ENCODE data around the gene GNAS. TPM values are rescaled to one million over a fixed set of nuclear protein-coding genes. Genes with fewer than 3 reads are reported as not detected.

The GNAS gene
- total RNA-seq, 2 donors from 2014 or later, result 1,246 to 1,267 TPM

DNA sequence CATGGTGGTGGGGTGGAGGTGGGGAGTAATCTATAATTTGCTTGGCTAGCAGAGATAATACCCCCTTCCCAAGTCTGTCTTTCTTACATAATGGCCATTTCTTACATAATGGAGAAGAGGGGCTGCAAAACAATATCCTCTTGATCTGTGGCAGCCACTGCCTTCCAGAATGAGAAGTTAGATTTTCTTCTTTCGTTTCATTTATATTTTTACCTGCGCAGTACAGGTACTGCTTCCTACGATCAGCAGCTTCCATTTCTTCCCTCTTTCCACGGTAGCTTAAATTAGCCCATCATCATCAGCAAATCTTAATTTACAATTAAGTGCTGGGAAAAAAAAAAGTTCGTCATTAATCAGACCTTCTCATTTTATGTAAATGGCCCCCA lies 30.2 kb downstream of the GNAS start:
- H3K9me3 ChIP-seq (ENCODE audit: control insufficient read depth, low read length), result no peaks in the 10 kb centered on the region
- peaks cover 5% of the 10 kb centered on the region for H3K4me1 ChIP-seq (ENCODE audit: control insufficient read depth, insufficient read depth, low read length)
- Mint-ChIP-seq H3K27me3 (ENCODE audit: insufficient read depth) (peaks cover 29% of the 10 kb centered on the region), H3K27ac (no peak overlapping the region), H3K9me3 (no peaks in the 10 kb centered on the region), H3K4me1 (peaks cover 21% of the 10 kb centered on the region), H3K4me3 (no peak overlapping the region), H3K36me3 (ENCODE audit: low read depth) (no peaks in the 10 kb centered on the region)
- no peaks in the 10 kb centered on the region for H3K27me3 ChIP-seq (ENCODE audit: control insufficient read depth, insufficient read depth, low read length, poor library complexity, severe bottlenecking)
- H3K4me3 ChIP-seq (ENCODE audit: low read length), result no peak overlapping the region
- TF ChIP-seq, protein P1, sequence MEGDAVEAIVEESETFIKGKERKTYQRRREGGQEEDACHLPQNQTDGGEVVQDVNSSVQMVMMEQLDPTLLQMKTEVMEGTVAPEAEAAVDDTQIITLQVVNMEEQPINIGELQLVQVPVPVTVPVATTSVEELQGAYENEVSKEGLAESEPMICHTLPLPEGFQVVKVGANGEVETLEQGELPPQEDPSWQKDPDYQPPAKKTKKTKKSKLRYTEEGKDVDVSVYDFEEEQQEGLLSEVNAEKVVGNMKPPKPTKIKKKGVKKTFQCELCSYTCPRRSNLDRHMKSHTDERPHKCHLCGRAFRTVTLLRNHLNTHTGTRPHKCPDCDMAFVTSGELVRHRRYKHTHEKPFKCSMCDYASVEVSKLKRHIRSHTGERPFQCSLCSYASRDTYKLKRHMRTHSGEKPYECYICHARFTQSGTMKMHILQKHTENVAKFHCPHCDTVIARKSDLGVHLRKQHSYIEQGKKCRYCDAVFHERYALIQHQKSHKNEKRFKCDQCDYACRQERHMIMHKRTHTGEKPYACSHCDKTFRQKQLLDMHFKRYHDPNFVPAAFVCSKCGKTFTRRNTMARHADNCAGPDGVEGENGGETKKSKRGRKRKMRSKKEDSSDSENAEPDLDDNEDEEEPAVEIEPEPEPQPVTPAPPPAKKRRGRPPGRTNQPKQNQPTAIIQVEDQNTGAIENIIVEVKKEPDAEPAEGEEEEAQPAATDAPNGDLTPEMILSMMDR (conservative IDR thresholded peaks at IDR 0.05), result no peak
- no peak overlapping the region for H3K27ac ChIP-seq (ENCODE audit: low read depth, low read length)
- no peak for DNase-seq
- H3K36me3 ChIP-seq (ENCODE audit: control insufficient read depth, insufficient read depth, low read length), result no peaks in the 10 kb centered on the region
- WGBS, 2 experiments (ENCODE audit: insufficient coverage in 1 of 2, insufficient read length in 1 of 2), result 91 to 100% methylated on average over 4 of the region's 5 CpGs
- H3K9ac ChIP-seq (ENCODE audit: extremely low read depth, low read length, poor library complexity, severe bottlenecking), result no peak overlapping the region

DNA sequence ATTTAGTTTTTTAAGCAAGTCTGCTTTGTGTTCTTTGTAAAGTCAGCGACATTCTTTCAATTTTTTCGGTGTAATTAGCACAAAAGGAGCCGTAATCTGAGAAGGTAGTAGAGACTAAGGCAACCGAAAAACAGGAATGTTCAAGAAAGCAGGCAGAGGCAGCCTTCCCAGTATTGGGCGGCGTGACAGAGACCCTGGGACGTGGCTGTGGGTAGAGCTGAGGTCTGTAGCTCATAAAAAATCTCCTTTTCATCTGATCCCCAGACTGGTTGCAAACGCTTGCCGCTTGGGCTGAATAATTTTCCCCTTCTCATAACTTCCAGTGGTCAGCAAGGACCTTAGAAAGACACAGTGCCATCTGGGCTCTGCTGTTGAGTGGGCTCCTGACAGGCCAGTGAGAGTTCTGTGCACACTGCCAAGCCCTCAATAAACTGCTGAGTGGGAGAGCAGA lies 30.8 kb downstream of the GNAS start:
- Histone ChIP-seq H3K27ac (ENCODE audit: low read depth, low read length) (peak overlapping the region; percentile 29), H3K4me1 (ENCODE audit: control insufficient read depth, insufficient read depth, low read length) (peaks cover under 1% of the 10 kb centered on the region), H3K4me3 (ENCODE audit: low read length) (no peak overlapping the region), H3K9me3 (ENCODE audit: control insufficient read depth, low read length) (no peaks in the 10 kb centered on the region), H3K36me3 (ENCODE audit: control insufficient read depth, insufficient read depth, low read length) (no peaks in the 10 kb centered on the region), H3K9ac (ENCODE audit: extremely low read depth, low read length, poor library complexity, severe bottlenecking) (no peak overlapping the region), H3K27me3 (ENCODE audit: control insufficient read depth, insufficient read depth, low read length, poor library complexity, severe bottlenecking) (no peaks in the 10 kb centered on the region)
- Mint-ChIP-seq H3K4me3 (no peak overlapping the region), H3K36me3 (ENCODE audit: low read depth) (no peaks in the 10 kb centered on the region), H3K27me3 (ENCODE audit: insufficient read depth) (peaks cover 29% of the 10 kb centered on the region), H3K4me1 (peaks cover 19% of the 10 kb centered on the region), H3K27ac (no peak overlapping the region), H3K9me3 (no peaks in the 10 kb centered on the region)
- WGBS, 2 experiments (ENCODE audit: insufficient coverage in 1 of 2, insufficient read length in 1 of 2), result 38 to 57% methylated on average over 6 to 9 of the region's 9 CpGs
- DNase-seq, result peak; percentile 55
- TF ChIP-seq, protein P1 (conservative IDR thresholded peaks at IDR 0.05), result no peak

DNA sequence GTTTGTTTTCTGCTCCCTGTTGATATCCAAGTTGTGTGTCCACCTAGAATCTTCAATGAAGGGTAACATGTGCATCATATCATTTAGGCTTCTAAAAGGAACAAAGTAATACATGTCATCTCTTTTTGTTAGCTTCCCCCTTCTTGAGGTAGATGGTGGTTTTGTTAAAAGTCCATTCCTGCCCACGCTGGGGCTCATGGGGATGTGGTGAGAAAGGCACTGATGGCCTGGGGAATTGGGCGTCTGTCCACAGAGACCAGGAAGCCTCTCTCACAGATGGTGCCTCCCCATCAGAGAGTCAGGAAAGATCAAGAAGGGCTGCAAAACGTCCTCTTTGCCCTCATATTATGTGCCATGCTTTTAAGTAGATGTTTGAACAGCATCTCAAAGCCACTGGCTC lies 32.5 kb downstream of the GNAS start:
- TF ChIP-seq, protein P1 (conservative IDR thresholded peaks at IDR 0.05), result no peak
- WGBS, 2 experiments (ENCODE audit: insufficient coverage in 1 of 2, insufficient read length in 1 of 2), result 78 to 94% methylated on average over 3 of the region's 3 CpGs
- Histone ChIP-seq H3K4me1 (ENCODE audit: control insufficient read depth, insufficient read depth, low read length) (no peaks in the 10 kb centered on the region), H3K9ac (ENCODE audit: extremely low read depth, low read length, poor library complexity, severe bottlenecking) (no peak overlapping the region), H3K4me3 (ENCODE audit: low read length) (no peak overlapping the region), H3K9me3 (ENCODE audit: control insufficient read depth, low read length) (no peaks in the 10 kb centered on the region), H3K27ac (ENCODE audit: low read depth, low read length) (no peak overlapping the region), H3K27me3 (ENCODE audit: control insufficient read depth, insufficient read depth, low read length, poor library complexity, severe bottlenecking) (no peaks in the 10 kb centered on the region), H3K36me3 (ENCODE audit: control insufficient read depth, insufficient read depth, low read length) (no peaks in the 10 kb centered on the region)
- no peak overlapping the region for H3K4me3 Mint-ChIP-seq
- peaks cover 18% of the 10 kb centered on the region for H3K4me1 Mint-ChIP-seq
- DNase-seq, result no peak
- no peaks in the 10 kb centered on the region for H3K9me3 Mint-ChIP-seq
- H3K36me3 Mint-ChIP-seq (ENCODE audit: low read depth), result no peaks in the 10 kb centered on the region
- no peak overlapping the region for H3K27ac Mint-ChIP-seq
- peaks cover 28% of the 10 kb centered on the region for H3K27me3 Mint-ChIP-seq (ENCODE audit: insufficient read depth)
